ENCODE results near the gene TNNT2.

GRCh38 chr1:201332616-201333335 lies 44.7 kb downstream of the TNNT2 start:
- TF ChIP-seq CTCF (conservative IDR thresholded peaks at IDR 0.05; ENCODE audit: low read depth, low read length) (no peak), USF2 (IDR thresholded peaks at IDR 0.05; ENCODE audit: low read depth, low read length) (no peak), POLR2A (IDR thresholded peaks at IDR 0.05; ENCODE audit: low read depth, low read length) (no peak), CEBPB (IDR thresholded peaks at IDR 0.05; ENCODE audit: low read depth, low read length) (no peak), ELK1 (IDR thresholded peaks at IDR 0.05; ENCODE audit: borderline replicate concordance, low read depth, low read length) (no peak), MXI1 (IDR thresholded peaks at IDR 0.05; ENCODE audit: borderline replicate concordance, low read depth, low read length) (no peak), RCOR1 (IDR thresholded peaks at IDR 0.05; ENCODE audit: insufficient replicate concordance, low read length) (no peak), SMC3 (IDR thresholded peaks at IDR 0.05; ENCODE audit: low read depth, low read length) (no peak), RAD21 (IDR thresholded peaks at IDR 0.05; ENCODE audit: low read length) (no peak), BHLHE40 (IDR thresholded peaks at IDR 0.05; ENCODE audit: low read depth, low read length) (no peak), MAFK (IDR thresholded peaks at IDR 0.05; ENCODE audit: low read depth, low read length) (no peak)

Measured in IMR-90 (cell line).